Spinal cord (tissue), 10 donors: ENCODE results near the gene CCDC61. TPM values are rescaled to one million over a fixed set of nuclear protein-coding genes. Genes with fewer than 3 reads are reported as not detected.
A peak's percentile ranks its signal among the peaks of the same experiment; 100 is the strongest.

Experiments used
- DNase-seq, 6 donors: peaks; one replicate each; pipeline versions ENCODE4 v3.0.0 to v3.0.0-alpha.2; 2013 to 2015; ENCODE audit warnings: low spot score in 6 of 6, low read depth in 4 of 6
- H3K27ac ChIP-seq: one replicate; pipeline ENCODE4 v1.5.1; 2013; ENCODE audit warnings: low read depth, low read length, control low read depth
- H3K27me3 ChIP-seq: one replicate; pipeline ENCODE4 v1.6.1; 2013; ENCODE audit warnings: low read length; ENCODE audit not compliant: control insufficient read depth, insufficient read depth
- H3K36me3 ChIP-seq: one replicate; pipeline ENCODE4 v1.6.1; 2013; ENCODE audit warnings: low read length; ENCODE audit not compliant: control insufficient read depth, insufficient read depth
- H3K4me1 ChIP-seq: one replicate; pipeline ENCODE4 v1.6.1; 2013; ENCODE audit warnings: low read length; ENCODE audit not compliant: control insufficient read depth, insufficient read depth
- H3K4me3 ChIP-seq: one replicate; pipeline ENCODE4 v1.5.1; 2013; ENCODE audit warnings: low read depth, low read length, control low read depth
- H3K9me3 ChIP-seq: one replicate; pipeline ENCODE4 v1.6.1; 2013; ENCODE audit warnings: low read length; ENCODE audit not compliant: control insufficient read depth, insufficient read depth
- WGBS: methylation state at CpG from one replicate; pipeline ENCODE4 v1.1.5; 2013; ENCODE audit warnings: missing lambda C conversion rate; ENCODE audit not compliant: insufficient coverage; 5-methylcytosine and 5-hydroxymethylcytosine counted together
- polyA plus RNA-seq, 2 donors: library from polyadenylated mRNA; unstranded; fragments of 120-200 nt; gene quantifications; one replicate each; pipeline ENCODE4 v1.2.1, GENCODE V29; 2013; ENCODE audit not compliant: insufficient read length in 2 of 2
- total RNA-seq, 2 donors: library from RNA; depleted of rRNA in 1 of 2; stranded (reverse); fragments of 120-200 nt in 1 of 2; fragments of >200 nt in 1 of 2; gene quantifications; one replicate each; pipeline versions ENCODE4 v1.2.3 to v1.2.4, GENCODE V29; 2013 to 2014
- donor health status: healthy.

The CCDC61 gene
- total and polyA plus RNA-seq, 4 donors = 9.4 to 21.3 (median 14.7) TPM

DNA sequence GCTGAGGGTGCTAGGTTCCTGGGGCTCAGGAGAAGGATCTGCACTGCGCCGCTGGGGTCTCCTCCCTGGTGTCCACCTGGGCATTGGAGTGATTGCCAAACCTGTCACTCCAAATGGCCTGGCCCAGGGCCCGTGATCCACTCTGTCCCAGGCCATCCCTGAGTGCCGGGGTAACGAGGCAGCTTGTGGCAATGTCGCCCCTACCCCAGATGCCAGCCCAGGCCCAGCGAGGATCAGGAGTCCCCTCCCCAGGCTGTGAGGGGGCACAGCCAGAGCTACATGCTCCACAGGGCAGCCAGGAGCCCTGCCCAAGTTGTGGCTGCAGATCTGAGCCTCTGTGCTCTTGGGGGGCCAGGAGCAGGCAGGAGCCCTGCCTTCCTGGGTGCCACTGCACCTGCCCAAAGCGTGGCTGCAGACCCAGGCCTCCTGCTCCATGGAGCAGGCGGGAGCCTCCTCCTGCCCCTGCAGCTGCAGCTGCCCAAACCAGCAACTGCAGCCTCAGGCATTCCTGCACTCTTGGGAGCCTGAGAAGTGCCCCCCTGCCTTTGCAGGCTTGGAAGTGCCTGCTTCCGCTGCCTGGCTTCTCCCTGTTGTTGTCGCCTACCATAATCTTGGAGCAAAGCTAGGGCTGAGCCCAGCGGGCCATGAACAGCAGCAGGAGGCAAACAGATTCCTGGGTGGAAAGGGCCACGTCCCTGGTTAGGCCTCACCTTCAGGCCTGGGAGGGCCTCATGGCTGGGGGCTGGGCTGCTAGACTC, 40.9 kb downstream of the CCDC61 start:
- H3K4me1 ChIP-seq = no peaks in the 10 kb centered on the region
- no peaks in the 10 kb centered on the region for H3K27me3 ChIP-seq
- H3K27ac ChIP-seq = no peak overlapping the region
- peaks cover 31% of the 10 kb centered on the region for H3K36me3 ChIP-seq
- WGBS = 82% methylated on average over 13 of the region's 13 CpGs
- no peaks in the 10 kb centered on the region for H3K9me3 ChIP-seq
- H3K4me3 ChIP-seq = no peak overlapping the region
- DNase-seq = no peak

- no peak for DNase-seq
- H3K4me3 ChIP-seq = no peak overlapping the region
- H3K27ac ChIP-seq = no peak overlapping the region
- H3K27me3 ChIP-seq = no peaks in the 10 kb centered on the region
- no peaks in the 10 kb centered on the region for H3K9me3 ChIP-seq
- H3K36me3 ChIP-seq = peaks cover 31% of the 10 kb centered on the region
- WGBS = 60% methylated on average over 3 of the region's 3 CpGs
- H3K4me1 ChIP-seq = no peaks in the 10 kb centered on the region
Observed at GRCh38 chr19:46036744-46037128, 41.5 kb downstream of the CCDC61 start.

DNA sequence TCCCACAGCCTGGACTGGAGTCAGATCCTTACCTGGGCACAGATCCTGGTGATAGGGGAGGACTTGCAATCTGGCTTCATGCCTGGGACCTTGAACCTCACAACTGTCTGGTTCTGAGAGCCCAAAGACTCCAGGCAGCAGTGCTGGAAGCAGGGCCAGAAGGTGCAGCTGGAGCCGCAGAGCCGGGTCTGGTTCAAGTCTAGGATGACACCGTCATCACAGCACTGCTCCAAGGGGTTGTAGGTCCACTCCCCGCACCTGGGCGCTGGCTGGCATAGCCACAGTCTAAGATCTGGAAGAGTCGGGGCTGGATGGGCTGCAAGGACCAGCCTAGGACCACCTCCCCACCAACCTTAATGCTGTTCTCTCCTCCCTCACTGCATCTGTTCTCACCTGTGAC, 44.9 kb downstream of the CCDC61 start:
- no peaks in the 10 kb centered on the region for H3K4me1 ChIP-seq
- DNase-seq = no peak
- no peaks in the 10 kb centered on the region for H3K27me3 ChIP-seq
- H3K27ac ChIP-seq = no peak overlapping the region
- WGBS = 89% methylated on average over 5 of the region's 6 CpGs
- no peak overlapping the region for H3K4me3 ChIP-seq
- H3K9me3 ChIP-seq = no peaks in the 10 kb centered on the region
- H3K36me3 ChIP-seq = peaks cover 13% of the 10 kb centered on the region

DNA sequence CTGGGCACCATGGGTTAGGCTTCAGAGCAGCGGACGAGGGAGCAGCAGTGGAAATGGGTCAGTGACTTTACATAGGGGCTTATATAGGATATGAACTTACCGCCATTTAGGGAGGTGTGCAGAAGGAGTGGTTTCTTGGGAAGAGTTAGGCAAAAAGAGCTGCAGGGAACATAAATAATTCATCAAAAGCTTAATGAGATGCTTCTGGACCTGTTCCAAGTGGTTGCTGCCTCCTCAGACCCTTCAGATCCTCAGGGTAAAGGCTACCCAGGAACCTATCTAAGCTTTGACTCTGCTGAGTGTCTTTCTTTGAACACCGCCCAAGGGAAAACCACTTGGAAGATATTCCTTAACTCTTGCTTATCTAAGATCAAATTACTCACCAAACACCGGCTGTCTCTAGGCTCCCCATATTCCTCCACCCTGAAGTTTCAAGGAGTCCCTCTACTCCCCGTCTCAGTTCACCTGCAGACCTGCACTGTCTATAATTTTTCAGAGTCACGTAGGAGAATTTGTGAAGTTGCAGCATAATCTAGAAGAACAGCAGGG, 45.8 kb downstream of the CCDC61 start, which contains the start of gene IGFL4:
IGFL4 (minus strand) TSS at position 51 of the 549 bp plus-strand sequence; CDS start at position 11, 40 bp downstream.
- 60% methylated on average over 6 of the region's 7 CpGs for WGBS
- Histone ChIP-seq H3K9me3 (no peaks in the 10 kb centered on the region), H3K36me3 (peaks cover 9% of the 10 kb centered on the region), H3K4me1 (no peaks in the 10 kb centered on the region), H3K27me3 (no peaks in the 10 kb centered on the region), H3K4me3 (no peak within 1 kb of the TSS), H3K27ac (no peak within 1 kb of the TSS)
- peak in 2 of 6 donors; percentile 10 to 37 for DNase-seq

GRCh38 chr19:46042252-46042883, 47.1 kb downstream of the CCDC61 start:
- Histone ChIP-seq H3K4me1 (no peaks in the 10 kb centered on the region), H3K4me3 (no peak overlapping the region), H3K27me3 (no peaks in the 10 kb centered on the region), H3K9me3 (no peaks in the 10 kb centered on the region), H3K36me3 (peaks cover 3% of the 10 kb centered on the region), H3K27ac (no peak overlapping the region)
- WGBS = 60% methylated on average over 1 of the region's 5 CpGs
- no peak for DNase-seq

GRCh38 chr19:46043519-46043918, 48.3 kb downstream of the CCDC61 start:
- no CpG with 5 or more reads among the region's 1 CpG for WGBS

GRCh38 chr19:46049597-46049996, 54.3 kb downstream of the CCDC61 start:
- Histone ChIP-seq H3K36me3 (no peaks in the 10 kb centered on the region), H3K4me3 (no peak overlapping the region), H3K27me3 (no peaks in the 10 kb centered on the region), H3K4me1 (no peaks in the 10 kb centered on the region), H3K9me3 (no peaks in the 10 kb centered on the region), H3K27ac (no peak overlapping the region)
- no peak for DNase-seq
- WGBS = 32% methylated on average over 7 of the region's 7 CpGs

More at GRCh38 chr19:46043519-46043918, 48.3 kb downstream of the CCDC61 start:
- no peaks in the 10 kb centered on the region for H3K4me1 ChIP-seq
- peaks cover 3% of the 10 kb centered on the region for H3K36me3 ChIP-seq
- no peaks in the 10 kb centered on the region for H3K9me3 ChIP-seq
- H3K27ac ChIP-seq = no peak overlapping the region
- H3K27me3 ChIP-seq = no peaks in the 10 kb centered on the region
- DNase-seq = no peak
- H3K4me3 ChIP-seq = no peak overlapping the region

GRCh38 chr19:46052896-46053295, 57.6 kb downstream of the CCDC61 start:
- no peaks in the 10 kb centered on the region for H3K36me3 ChIP-seq
- H3K27me3 ChIP-seq = peaks cover 2% of the 10 kb centered on the region
- no peaks in the 10 kb centered on the region for H3K4me1 ChIP-seq
- DNase-seq = no peak
- H3K4me3 ChIP-seq = no peak overlapping the region
- peaks cover 1% of the 10 kb centered on the region for H3K9me3 ChIP-seq
- no CpG with 5 or more reads among the region's 4 CpGs for WGBS
- H3K27ac ChIP-seq = no peak overlapping the region

DNA sequence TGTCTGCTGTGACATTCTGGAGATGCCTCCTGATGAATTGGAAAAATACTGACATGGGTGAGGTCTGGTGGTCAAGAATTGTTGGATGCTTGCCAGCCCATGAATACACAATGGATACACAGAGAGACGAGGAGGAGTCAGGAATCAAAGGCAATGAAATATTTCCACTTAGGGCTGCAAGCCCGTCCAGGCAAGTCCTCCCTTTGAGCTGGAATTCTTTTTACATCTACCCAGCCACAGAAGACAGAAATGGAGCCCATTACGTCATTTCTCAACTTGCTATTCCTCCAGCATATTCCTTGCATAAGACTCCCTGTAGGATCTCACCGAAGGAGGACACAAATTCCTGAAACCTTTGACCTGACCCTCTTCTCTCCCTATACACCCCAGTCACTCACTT, 61.3 kb downstream of the CCDC61 start:
- no peak for DNase-seq
- WGBS = 41% methylated on average over 4 of the region's 4 CpGs

More for the DNA sequence above, 61.3 kb downstream of the CCDC61 start:
- Histone ChIP-seq H3K27me3 (peaks cover 2% of the 10 kb centered on the region), H3K4me3 (no peak overlapping the region), H3K4me1 (no peaks in the 10 kb centered on the region), H3K9me3 (peaks cover 1% of the 10 kb centered on the region), H3K36me3 (peaks cover 2% of the 10 kb centered on the region), H3K27ac (peak overlapping the region; percentile 37)
